Prostate gland (tissue), 2 donors: ENCODE measurements around the gene FAM43A. TPM values are rescaled to one million over a fixed set of nuclear protein-coding genes. Genes with fewer than 3 reads are reported as not detected.

Source experiments
- DNase-seq: peaks from one replicate; pipeline ENCODE4 v3.0.0-alpha.2; 2019; ENCODE audit warnings: low spot score
- H3K27ac ChIP-seq, 2 donors: fragments of 200-600 bp; sonication (generic); 2 replicates each; pipeline ENCODE4 v1.5.1; 2017 to 2019
- H3K27me3 ChIP-seq: fragments of 200-600 bp; sonication (generic); replicated peaks from 2 replicates; pipeline ENCODE4 v1.5.1; 2019; ENCODE audit not compliant: insufficient read depth
- H3K36me3 ChIP-seq, 2 donors: fragments of 200-600 bp; sonication (generic); 1 replicate in 1 of 2; 2 replicates in 1 of 2; pipeline versions ENCODE4 v1.5.1 to v1.8.1; 2017 to 2019
- H3K4me1 ChIP-seq: fragments of 200-600 bp; sonication (generic); replicated peaks from 2 replicates; pipeline ENCODE4 v1.5.1; 2019
- H3K4me3 ChIP-seq, 2 donors: fragments of 200-600 bp; sonication (generic); 2 replicates each; pipeline ENCODE4 v1.5.1; 2017 to 2019
- H3K9me3 ChIP-seq: fragments of 200-600 bp; sonication (generic); 2 replicates; pipeline ENCODE4 v1.5.1; 2017
- POLR2A ChIP-seq: fragments of 450-650 bp; IDR thresholded peaks from one replicate; pipeline ENCODE4 v1.6.1; 2016; ENCODE audit warnings: antibody characterized with exemption, mild to moderate bottlenecking
- POLR2AphosphoS5 ChIP-seq: sonication (generic); formaldehyde crosslinking; IDR thresholded peaks from one replicate; pipeline ENCODE4 v1.6.1; 2017; ENCODE audit warnings: antibody characterized with exemption
- WGBS: methylation state at CpG from one replicate; pipeline ENCODE4 v1.1.5; 2018; 5-methylcytosine and 5-hydroxymethylcytosine counted together
- intact Hi-C: fragments of 100-400 bp; cut with DNase I; formaldehyde crosslinking; loops from one replicate; pipeline ENCODE4 v1.14.2; 2022
- total RNA-seq, 2 donors: library from RNA; depleted of rRNA; stranded (reverse); fragments of >200 nt; gene quantifications; one replicate each; pipeline ENCODE4 v1.1.0, GENCODE V29; 2016
- TF ChIP-seq, protein P1 (sequence below), 4 experiments: fragments of 200-600 bp in 2 of 4; fragments of 450-650 bp in 2 of 4; sonication (generic) in 2 of 4; IDR thresholded peaks; 1 replicate in 3 of 4; 2 replicates in 1 of 4; pipeline ENCODE4 v1.5.1; 2016 to 2019; ENCODE audit warnings: antibody characterized with exemption in 4 of 4, mild to moderate bottlenecking in 2 of 4, moderate library complexity in 2 of 4

Gene FAM43A
- total RNA-seq, 2 donors from 2014 or later, result 39.6 to 93.6 TPM

DNA sequence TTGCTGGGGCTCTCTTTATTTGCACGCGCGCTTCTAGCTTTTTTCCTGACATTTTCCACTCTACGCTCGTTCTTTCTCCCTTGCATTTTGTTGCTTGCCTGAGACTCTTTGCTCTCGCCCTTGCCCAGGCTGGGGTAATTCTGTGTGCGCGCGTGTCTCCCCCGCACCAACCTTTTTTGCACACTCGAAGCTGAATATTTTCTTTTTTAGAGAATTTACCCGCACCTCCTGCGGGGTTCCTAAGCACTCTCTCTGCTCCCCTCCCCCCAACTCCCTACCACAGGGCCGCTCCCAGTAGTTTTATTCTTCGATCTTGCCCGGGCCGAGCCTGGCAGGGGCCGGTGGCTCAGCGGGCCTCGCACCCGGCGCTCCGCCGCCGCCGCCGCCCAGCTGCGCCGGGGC is 732 bp downstream of the FAM43A start:
- Histone ChIP-seq H3K27ac (peak overlapping the region; percentile 66 to 70), H3K4me1 (peaks cover 3% of the 10 kb centered on the region), H3K4me3 (peak overlapping the region; percentile 64 to 78), H3K27me3 (no peaks in the 10 kb centered on the region), H3K36me3 (no peaks in the 10 kb centered on the region), H3K9me3 (no peaks in the 10 kb centered on the region)
- TF ChIP-seq, protein P1, sequence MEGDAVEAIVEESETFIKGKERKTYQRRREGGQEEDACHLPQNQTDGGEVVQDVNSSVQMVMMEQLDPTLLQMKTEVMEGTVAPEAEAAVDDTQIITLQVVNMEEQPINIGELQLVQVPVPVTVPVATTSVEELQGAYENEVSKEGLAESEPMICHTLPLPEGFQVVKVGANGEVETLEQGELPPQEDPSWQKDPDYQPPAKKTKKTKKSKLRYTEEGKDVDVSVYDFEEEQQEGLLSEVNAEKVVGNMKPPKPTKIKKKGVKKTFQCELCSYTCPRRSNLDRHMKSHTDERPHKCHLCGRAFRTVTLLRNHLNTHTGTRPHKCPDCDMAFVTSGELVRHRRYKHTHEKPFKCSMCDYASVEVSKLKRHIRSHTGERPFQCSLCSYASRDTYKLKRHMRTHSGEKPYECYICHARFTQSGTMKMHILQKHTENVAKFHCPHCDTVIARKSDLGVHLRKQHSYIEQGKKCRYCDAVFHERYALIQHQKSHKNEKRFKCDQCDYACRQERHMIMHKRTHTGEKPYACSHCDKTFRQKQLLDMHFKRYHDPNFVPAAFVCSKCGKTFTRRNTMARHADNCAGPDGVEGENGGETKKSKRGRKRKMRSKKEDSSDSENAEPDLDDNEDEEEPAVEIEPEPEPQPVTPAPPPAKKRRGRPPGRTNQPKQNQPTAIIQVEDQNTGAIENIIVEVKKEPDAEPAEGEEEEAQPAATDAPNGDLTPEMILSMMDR (IDR thresholded peaks at IDR 0.05), result no peak
- TF ChIP-seq POLR2AphosphoS5 (no peak), POLR2A (no peak)
- intact Hi-C loops, result loop anchor here (5.0 to 10.0 kb wide), 4 partner anchors 86 to 841 kb away; partner anchors contain the start of gene ACAP2
- DNase-seq, result no peak
- under 1% methylated on average over 29 of the region's 29 CpGs for WGBS

DNA sequence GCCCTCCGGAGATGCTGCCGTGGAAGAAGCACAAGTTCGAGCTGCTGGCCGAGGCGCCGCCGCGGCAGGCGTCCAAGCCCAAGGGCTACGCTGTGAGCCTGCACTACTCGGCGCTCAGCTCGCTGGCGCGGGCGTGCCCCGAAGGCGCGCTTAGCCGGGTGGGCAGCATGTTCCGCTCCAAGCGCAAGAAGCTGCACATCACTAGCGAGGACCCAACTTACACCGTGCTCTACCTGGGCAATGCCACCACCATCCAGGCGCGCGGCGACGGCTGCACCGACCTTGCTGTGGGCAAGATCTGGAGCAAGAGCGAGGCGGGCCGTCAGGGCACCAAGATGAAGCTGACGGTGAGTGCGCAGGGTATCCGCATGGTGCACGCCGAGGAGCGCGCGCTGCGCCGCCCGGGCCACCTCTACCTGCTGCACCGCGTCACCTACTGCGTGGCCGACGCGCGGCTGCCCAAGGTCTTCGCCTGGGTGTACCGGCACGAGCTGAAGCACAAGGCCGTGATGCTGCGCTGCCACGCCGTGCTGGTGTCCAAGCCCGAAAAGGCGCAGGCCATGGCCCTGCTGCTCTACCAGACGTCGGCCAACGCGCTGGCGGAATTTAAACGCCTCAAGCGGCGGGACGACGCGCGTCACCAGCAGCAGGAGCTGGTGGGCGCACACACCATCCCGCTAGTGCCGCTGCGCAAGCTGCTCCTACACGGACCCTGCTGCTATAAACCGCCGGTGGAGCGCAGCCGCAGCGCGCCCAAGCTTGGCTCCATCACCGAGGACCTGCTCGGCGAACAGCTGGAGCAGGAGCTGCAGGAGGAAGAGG is 1.3 kb downstream of the FAM43A start:
- peaks cover 3% of the 10 kb centered on the region for H3K4me1 ChIP-seq
- H3K27ac ChIP-seq, result peak overlapping the region; percentile 70 to 82
- no peaks in the 10 kb centered on the region for H3K9me3 ChIP-seq
- intact Hi-C loops, result loop anchor here (5.0 to 10.0 kb wide), 4 partner anchors 85 to 840 kb away; partner anchors contain the start of gene ACAP2
- peak overlapping the region; percentile 64 to 78 for H3K4me3 ChIP-seq
- H3K27me3 ChIP-seq, result no peaks in the 10 kb centered on the region
- no peaks in the 10 kb centered on the region for H3K36me3 ChIP-seq
- 6% methylated on average over 76 of the region's 86 CpGs for WGBS
- no peak for DNase-seq
- TF ChIP-seq POLR2A (no peak), POLR2AphosphoS5 (no peak)
- TF ChIP-seq, protein P1 (IDR thresholded peaks at IDR 0.05), result no peak

DNA sequence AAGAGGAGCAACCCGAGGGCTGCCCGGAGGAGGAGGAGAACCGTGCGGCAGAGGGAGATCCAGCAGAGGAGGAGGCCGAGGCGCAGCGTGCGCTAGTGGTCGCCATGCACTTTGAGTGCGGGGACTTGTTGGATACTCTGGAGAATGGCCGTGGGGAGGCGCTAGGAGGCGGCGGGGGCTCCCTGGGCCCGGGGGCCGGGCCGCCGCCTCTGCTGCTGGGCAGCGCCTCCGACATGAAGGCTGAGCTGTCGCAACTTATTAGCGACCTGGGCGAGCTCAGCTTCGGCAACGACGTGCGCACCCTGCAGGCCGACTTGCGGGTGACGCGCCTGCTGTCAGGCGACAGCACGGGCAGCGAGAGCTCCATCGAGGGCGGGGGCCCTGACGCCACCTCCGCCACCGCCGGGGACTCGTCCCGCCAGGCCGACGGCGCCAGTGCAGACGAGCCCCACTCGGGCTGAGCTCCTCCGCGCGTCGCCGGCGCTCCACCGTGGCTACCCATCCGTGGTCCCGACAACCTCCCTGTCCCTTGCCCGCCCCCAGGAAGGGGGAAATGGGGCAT is 2.0 kb downstream of the FAM43A start:
- Histone ChIP-seq H3K27me3 (no peaks in the 10 kb centered on the region), H3K4me3 (peak overlapping the region; percentile 64 to 78), H3K27ac (peak overlapping the region; percentile 70 to 82), H3K4me1 (peaks cover 3% of the 10 kb centered on the region), H3K36me3 (no peaks in the 10 kb centered on the region), H3K9me3 (no peaks in the 10 kb centered on the region)
- 4% methylated on average over 35 of the region's 57 CpGs for WGBS
- intact Hi-C loops, result loop anchor here (5.0 to 10.0 kb wide), 4 partner anchors 85 to 840 kb away; partner anchors contain the start of gene ACAP2
- peak; percentile 57 for DNase-seq
- no peak for TF ChIP-seq POLR2A
- TF ChIP-seq, protein P1 (IDR thresholded peaks at IDR 0.05), result peak; percentile 26 to 53 (median 38)
- peak; percentile 7 for TF ChIP-seq POLR2AphosphoS5

DNA sequence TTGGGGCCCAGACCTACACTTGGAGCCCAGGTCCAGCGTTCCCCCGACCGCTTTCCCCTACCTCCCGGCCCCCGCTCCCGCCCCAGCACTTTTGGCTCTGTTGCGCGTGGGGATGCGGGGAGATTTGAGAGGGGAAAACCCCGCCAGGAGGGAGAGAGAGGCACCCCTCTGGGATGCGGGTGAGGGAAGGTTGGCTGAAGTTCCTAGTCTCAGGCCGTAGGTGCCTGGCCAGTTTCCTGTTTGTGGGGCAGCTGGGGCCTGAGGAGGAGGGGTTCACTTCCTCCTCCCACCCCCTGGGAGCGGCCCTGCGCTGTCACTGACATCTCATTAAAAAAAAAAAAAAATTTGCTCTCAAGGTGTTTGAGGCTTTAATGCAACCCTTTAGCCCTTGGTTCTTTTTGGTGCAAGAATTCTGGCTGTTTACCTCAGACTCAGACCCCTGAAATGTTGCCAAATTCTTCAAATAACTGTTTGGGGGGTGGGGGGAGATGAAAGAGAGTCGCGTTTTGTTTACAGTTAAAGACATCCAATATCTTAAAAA is 2.6 kb downstream of the FAM43A start:
- Histone ChIP-seq H3K36me3 (no peaks in the 10 kb centered on the region), H3K4me3 (peak overlapping the region; percentile 64 to 78), H3K27ac (peak overlapping the region; percentile 70 to 82), H3K4me1 (peaks cover 3% of the 10 kb centered on the region), H3K27me3 (no peaks in the 10 kb centered on the region), H3K9me3 (no peaks in the 10 kb centered on the region)
- intact Hi-C loops, result loop anchor here (5.0 to 10.0 kb wide), 4 partner anchors 84 to 839 kb away; partner anchors contain the start of gene ACAP2
- DNase-seq, result no peak
- TF ChIP-seq POLR2AphosphoS5, result no peak
- no peak for TF ChIP-seq POLR2A
- TF ChIP-seq, protein P1 (IDR thresholded peaks at IDR 0.05), result no peak
- WGBS, result 13% methylated on average over 16 of the region's 16 CpGs
